HepG2 (cell line): ENCODE measurements around the gene KAT6B. TPM values are rescaled to one million over a fixed set of nuclear protein-coding genes. Genes with fewer than 3 reads are reported as not detected.

Experiments used
- ATAC-seq: fragments of 200-7000 bp; cut with Tn5 transposase; 3 replicates; pipeline ENCODE4 v1.9.1; 2020; ENCODE audit warnings: mild to moderate bottlenecking, moderate library complexity
- BruUV-seq: library from RNA; stranded (reverse); fragments of 400-500 nt; replicated peaks from 2 replicates; lab custom pipeline; 2021; lab: Mats Ljungman, UMichigan
- CTCF ChIA-PET: fragments of 300-600 bp; formaldehyde crosslinking; extraction: SDS; loops from one replicate; lab custom pipeline; 2021; ENCODE audit warnings: low total read pairs, inconsistent platforms, low intra/inter-chr PET ratio; lab: Yijun Ruan, JAX
- POLR2A ChIA-PET: fragments of 350-600 bp; sonication (Branson Sonifier 250); formaldehyde crosslinking; loops from one replicate; lab custom pipeline; 2020; ENCODE audit warnings: antibody characterized with exemption, inconsistent platforms; lab: Yijun Ruan, JAX
- DNase-seq: peaks from one replicate; pipeline ENCODE4 v3.0.0-alpha.2; 2015; ENCODE audit warnings: low spot score
- FAIRE-seq: peaks from 3 replicates; lab custom pipeline; 2011; peaks lifted over from hg19 to GRCh38; lab: Jason Lieb, UNC
- H2AFZ ChIP-seq: one replicate; pipeline ENCODE4 v1.6.1; 2011; ENCODE audit warnings: low read length, inconsistent platforms
- H3K27ac ChIP-seq: fragments of 300-600 bp; 3 replicates; pipeline ENCODE4 v1.8.0; 2011; ENCODE audit warnings: mixed run types, mild to moderate bottlenecking, mixed read lengths, low read length, inconsistent platforms; ENCODE audit not compliant: insufficient read depth; ENCODE audit errors: extremely low read length
- H3K27me3 ChIP-seq, 2 experiments: fragments of 200-600 bp in 1 of 2; 2 replicates in 1 of 2; 3 replicates in 1 of 2; pipeline versions ENCODE4 v1.6.0 to v1.8.0; 2011; ENCODE audit warnings: low read length in 2 of 2, mild to moderate bottlenecking in 2 of 2, moderate library complexity in 2 of 2, inconsistent platforms in 1 of 2; ENCODE audit not compliant: insufficient read depth in 2 of 2, control insufficient read depth in 1 of 2
- H3K36me3 ChIP-seq, 2 experiments: fragments of 200-600 bp in 1 of 2; replicated peaks in 1 of 2; 2 replicates in 1 of 2; 3 replicates in 1 of 2; pipeline versions ENCODE4 v1.5.1 to v1.8.0; 2011; ENCODE audit warnings: low read length in 2 of 2, inconsistent platforms in 1 of 2; ENCODE audit not compliant: insufficient read depth in 2 of 2, control insufficient read depth in 1 of 2
- H3K4me1 ChIP-seq: 2 replicates; pipeline ENCODE4 v1.5.1; 2012; ENCODE audit warnings: low read length, inconsistent platforms; ENCODE audit not compliant: insufficient read depth
- H3K4me2 ChIP-seq: 2 replicates; pipeline ENCODE4 v1.6.0; 2011; ENCODE audit warnings: low read depth, low read length, inconsistent platforms
- H3K4me3 ChIP-seq, 3 experiments: fragments of 200-600 bp in 1 of 3; sonication (generic), shearing (Covaris generic) in 1 of 3; replicated peaks in 1 of 3; 2 replicates each; pipeline ENCODE4 v1.5.1; 2011 to 2016; ENCODE audit warnings: low read length in 3 of 3, inconsistent platforms in 2 of 3, low read depth in 2 of 3, mild to moderate bottlenecking in 2 of 3, control low read depth in 1 of 3, mixed read lengths in 1 of 3; ENCODE audit not compliant: insufficient read depth in 1 of 3
- H3K79me2 ChIP-seq: one replicate; pipeline ENCODE4 v1.6.1; 2011; ENCODE audit warnings: low read length, inconsistent platforms; ENCODE audit not compliant: insufficient read depth
- H3K9ac ChIP-seq: 2 replicates; pipeline ENCODE4 v1.6.0; 2011; ENCODE audit warnings: mild to moderate bottlenecking, low read depth, low read length, inconsistent platforms; ENCODE audit not compliant: insufficient read depth
- H3K9me3 ChIP-seq: 2 replicates; pipeline ENCODE4 v1.5.1; 2012; ENCODE audit warnings: mild to moderate bottlenecking, low read length
- H4K20me1 ChIP-seq: 2 replicates; pipeline ENCODE4 v1.6.0; 2011; ENCODE audit warnings: inconsistent platforms, mild to moderate bottlenecking, low read length, moderate library complexity; ENCODE audit not compliant: insufficient read depth
- CREB1 ChIP-seq, 2 experiments: fragments of 450-650 bp in 1 of 2; IDR thresholded peaks; 2 replicates each; pipeline ENCODE4 v1.6.1; 2016 to 2017; ENCODE audit warnings: control low read depth in 1 of 2, mild to moderate bottlenecking in 1 of 2, missing compliant biosample characterization in 1 of 2, missing genetic modification characterization in 1 of 2
- EED ChIP-seq: sonication (generic); formaldehyde crosslinking; IDR thresholded peaks from 2 replicates; pipeline ENCODE4 v1.5.0; 2020; ENCODE audit warnings: mild to moderate bottlenecking, missing genetic modification reagents
- FIP1L1 ChIP-seq: fragments of 200-400 bp; formaldehyde crosslinking; IDR thresholded peaks from 2 replicates; pipeline ENCODE4 v1.6.1; 2018; ENCODE audit warnings: low read depth, mild to moderate bottlenecking, low read length, moderate library complexity, borderline replicate concordance; ENCODE audit not compliant: insufficient read depth
- FOSL2 ChIP-seq: sonication (generic); formaldehyde crosslinking; IDR thresholded peaks from 2 replicates; pipeline ENCODE4 v1.4.0; 2020; ENCODE audit warnings: missing genetic modification reagents
- KDM3A ChIP-seq: IDR thresholded peaks from 2 replicates; pipeline ENCODE4 v1.6.1; 2018; ENCODE audit warnings: low read depth, missing compliant biosample characterization
- MAFF ChIP-seq: IDR thresholded peaks from 2 replicates; pipeline ENCODE4 v1.6.1; 2011; ENCODE audit warnings: low read depth, low read length, improper control_type of control experiment
- MAFG ChIP-seq: sonication (generic); formaldehyde crosslinking; IDR thresholded peaks from 2 replicates; pipeline ENCODE4 v1.5.1; 2020; ENCODE audit warnings: mild to moderate bottlenecking, missing genetic modification reagents
- MAFK ChIP-seq, 2 experiments: IDR thresholded peaks in 1 of 2; conservative IDR thresholded peaks in 1 of 2; 2 replicates each; pipeline ENCODE4 v1.6.1; 2011; ENCODE audit warnings: improper control_type of control experiment in 2 of 2, low read length in 2 of 2
- SAP130 ChIP-seq: IDR thresholded peaks from 2 replicates; pipeline ENCODE4 v1.6.1; 2016; ENCODE audit warnings: low read depth
- SOX13 ChIP-seq, 3 experiments: fragments of 450-650 bp in 1 of 3; sonication (generic) in 1 of 3; formaldehyde crosslinking in 1 of 3; IDR thresholded peaks in 2 of 3; conservative IDR thresholded peaks in 1 of 3; 2 replicates each; pipeline versions ENCODE4 v1.5.0 to v1.6.1; 2016 to 2020; ENCODE audit warnings: antibody characterized with exemption in 1 of 3, mild to moderate bottlenecking in 1 of 3, missing compliant biosample characterization in 1 of 3, missing genetic modification reagents in 1 of 3, moderate library complexity in 1 of 3
- TEAD3 ChIP-seq: optimal IDR thresholded peaks from 2 replicates; pipeline ENCODE3; 2016; ENCODE audit warnings: borderline replicate concordance
- ZNF160 ChIP-seq: sonication (generic); formaldehyde crosslinking; IDR thresholded peaks from 2 replicates; pipeline ENCODE4 v1.8.0; 2022; ENCODE audit warnings: mild to moderate bottlenecking, inconsistent platforms, missing genetic modification reagents
- ZNF3 ChIP-seq: IDR thresholded peaks from 2 replicates; pipeline ENCODE4 v1.7.0; 2017; ENCODE audit warnings: inconsistent platforms
- ZNF670 ChIP-seq: sonication (generic); formaldehyde crosslinking; IDR thresholded peaks from 2 replicates; pipeline ENCODE4 v1.8.0; 2022; ENCODE audit warnings: mild to moderate bottlenecking, missing genetic modification reagents, borderline replicate concordance
- ZNF713 ChIP-seq: sonication (generic); formaldehyde crosslinking; IDR thresholded peaks from 2 replicates; pipeline ENCODE4 v1.4.0; 2020; ENCODE audit warnings: mild to moderate bottlenecking, missing genetic modification reagents
- in situ Hi-C: cut with HindIII; loops from 2 replicates; pipeline ENCODE4 v1.10.0; 2017; ENCODE audit warnings: low pct_unique_long_range_greater_than_20kb; ENCODE audit not compliant: extremely low pct_ligation_motif_present
- intact Hi-C: fragments of 100-400 bp; cut with micrococcal nuclease; formaldehyde crosslinking; loops from one replicate; pipeline ENCODE4 v1.10.0; 2022; ENCODE audit not compliant: unreplicated experiment
- polyA plus RNA-seq, 8 experiments: library from polyadenylated mRNA; depleted of rRNA in 3 of 8; stranded (reverse) in 7 of 8; unstranded in 1 of 8; fragments of >200 nt; fragmentation: Illumina TruSeq in 4 of 8; extraction: Trizol in 4 of 8; gene quantifications; 2 replicates each; pipeline versions ENCODE4 v1.2.1 to v1.2.3, GENCODE V29; 2011 to 2016; ENCODE audit warnings: low read depth in 4 of 8, missing spikeins in 1 of 8, mixed read lengths in 1 of 8; ENCODE audit not compliant: insufficient read depth in 1 of 8
- total RNA-seq, 5 experiments: library from RNA; depleted of rRNA; stranded (reverse); fragments of >200 nt; fragmentation: Illumina TruSeq; extraction: Trizol; gene quantifications; 2 replicates each; pipeline ENCODE4 v1.2.3, GENCODE V29; 2016; ENCODE audit warnings: low read depth in 1 of 5
- TF ChIP-seq, protein P1 (sequence below): sonication (generic); formaldehyde crosslinking; IDR thresholded peaks from 2 replicates; pipeline ENCODE4 v1.4.0; 2020; ENCODE audit warnings: mild to moderate bottlenecking, missing genetic modification reagents
- TF ChIP-seq, protein P2 (sequence below): IDR thresholded peaks from 2 replicates; pipeline ENCODE4 v1.6.1; 2016; ENCODE audit warnings: low read depth

The KAT6B gene
- total and polyA plus RNA-seq, 2 of the 13 experiments (the other 11 are each of a cell fraction or from before 2014, with no cell fraction given), result 3.0 to 9.5 TPM

DNA sequence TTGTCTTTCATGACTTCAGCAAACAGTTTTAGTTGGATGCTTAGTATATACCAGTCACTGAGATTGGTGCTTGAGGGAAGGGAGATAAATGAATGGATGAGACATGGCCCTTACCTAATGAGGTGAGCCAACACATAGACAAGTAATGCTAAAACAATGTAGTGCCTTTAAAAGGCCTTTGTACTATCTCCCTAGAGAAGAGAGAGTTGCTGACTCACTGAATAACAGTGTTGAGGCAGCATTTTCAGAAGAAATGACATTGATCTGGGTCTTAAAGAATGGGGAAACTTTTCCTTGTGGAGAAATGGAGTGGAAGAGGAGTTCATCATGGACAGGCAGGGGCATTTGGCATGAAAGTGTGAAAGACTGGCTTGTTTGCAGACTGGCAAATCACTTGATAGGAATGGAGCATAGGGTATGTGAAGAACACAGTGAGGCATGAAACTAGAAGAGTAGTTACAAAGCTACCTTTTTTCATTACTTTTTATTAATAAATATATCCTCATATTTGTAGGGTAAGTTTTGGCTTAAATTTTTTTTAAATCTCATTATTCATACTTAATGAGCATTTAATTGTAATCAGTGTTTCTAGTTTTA is 91.2 kb downstream of the KAT6B start:
- ATAC-seq (peak; percentile 88), DNase-seq (peak; percentile 83), FAIRE-seq (peak; percentile 8)
- Histone ChIP-seq H3K36me3 (no peaks in the 10 kb centered on the region), H3K4me3 (no peak overlapping the region), H3K9me3 (no peaks in the 10 kb centered on the region), H3K4me1 (peaks cover 13% of the 10 kb centered on the region), H3K27me3 (no peaks in the 10 kb centered on the region), H3K9ac (no peak overlapping the region), H3K4me2 (no peak overlapping the region), H4K20me1 (peaks cover 3% of the 10 kb centered on the region; the same call in 1 of the 2 replicates), H2AFZ (no peak overlapping the region), H3K27ac (peak overlapping the region; percentile 55), H3K79me2 (no peaks in the 10 kb centered on the region)
- CTCF ChIA-PET, result no interaction called here
- intact Hi-C loops, result no loop called here
- in situ Hi-C loops, result no loop called here
- POLR2A ChIA-PET, result no interaction called here
- no TSS peak for BruUV-seq
- TF ChIP-seq KDM3A (CRISPR knock-in tag), result no peak
- TF ChIP-seq MAFG, result peak; percentile 73; the same call in 1 of the 2 replicates
- no peak for TF ChIP-seq SOX13 (IDR thresholded peaks at IDR 0.05)
- peak in 1 of 2 experiments; percentile 28; a peak in 1 of 4 replicates for TF ChIP-seq SOX13 (CRISPR knock-in tag; conservative IDR thresholded peaks at IDR 0.05 in 1 of 2, IDR thresholded peaks at IDR 0.05 in 1 of 2)
- TF ChIP-seq FIP1L1, result no peak
- TF ChIP-seq ZNF670 (CRISPR knock-in tag), result no peak
- TF ChIP-seq CREB1 (IDR thresholded peaks at IDR 0.05), result no peak
- TF ChIP-seq CREB1 (CRISPR knock-in tag; IDR thresholded peaks at IDR 0.05), result 0 out of 2 replicates have a peak, but pooled peaks have one; percentile 22
- TF ChIP-seq SAP130 (CRISPR knock-in tag), result peak; percentile 55; the same call in 1 of the 2 replicates
- TF ChIP-seq MAFF, result peak; percentile 97
- TF ChIP-seq MAFK (conservative IDR thresholded peaks at IDR 0.05 in 1 of 2, IDR thresholded peaks at IDR 0.05 in 1 of 2; ENCODE audit: low read length in 2 of 2), result peak; percentile 92 to 97
- TF ChIP-seq, protein P1, sequence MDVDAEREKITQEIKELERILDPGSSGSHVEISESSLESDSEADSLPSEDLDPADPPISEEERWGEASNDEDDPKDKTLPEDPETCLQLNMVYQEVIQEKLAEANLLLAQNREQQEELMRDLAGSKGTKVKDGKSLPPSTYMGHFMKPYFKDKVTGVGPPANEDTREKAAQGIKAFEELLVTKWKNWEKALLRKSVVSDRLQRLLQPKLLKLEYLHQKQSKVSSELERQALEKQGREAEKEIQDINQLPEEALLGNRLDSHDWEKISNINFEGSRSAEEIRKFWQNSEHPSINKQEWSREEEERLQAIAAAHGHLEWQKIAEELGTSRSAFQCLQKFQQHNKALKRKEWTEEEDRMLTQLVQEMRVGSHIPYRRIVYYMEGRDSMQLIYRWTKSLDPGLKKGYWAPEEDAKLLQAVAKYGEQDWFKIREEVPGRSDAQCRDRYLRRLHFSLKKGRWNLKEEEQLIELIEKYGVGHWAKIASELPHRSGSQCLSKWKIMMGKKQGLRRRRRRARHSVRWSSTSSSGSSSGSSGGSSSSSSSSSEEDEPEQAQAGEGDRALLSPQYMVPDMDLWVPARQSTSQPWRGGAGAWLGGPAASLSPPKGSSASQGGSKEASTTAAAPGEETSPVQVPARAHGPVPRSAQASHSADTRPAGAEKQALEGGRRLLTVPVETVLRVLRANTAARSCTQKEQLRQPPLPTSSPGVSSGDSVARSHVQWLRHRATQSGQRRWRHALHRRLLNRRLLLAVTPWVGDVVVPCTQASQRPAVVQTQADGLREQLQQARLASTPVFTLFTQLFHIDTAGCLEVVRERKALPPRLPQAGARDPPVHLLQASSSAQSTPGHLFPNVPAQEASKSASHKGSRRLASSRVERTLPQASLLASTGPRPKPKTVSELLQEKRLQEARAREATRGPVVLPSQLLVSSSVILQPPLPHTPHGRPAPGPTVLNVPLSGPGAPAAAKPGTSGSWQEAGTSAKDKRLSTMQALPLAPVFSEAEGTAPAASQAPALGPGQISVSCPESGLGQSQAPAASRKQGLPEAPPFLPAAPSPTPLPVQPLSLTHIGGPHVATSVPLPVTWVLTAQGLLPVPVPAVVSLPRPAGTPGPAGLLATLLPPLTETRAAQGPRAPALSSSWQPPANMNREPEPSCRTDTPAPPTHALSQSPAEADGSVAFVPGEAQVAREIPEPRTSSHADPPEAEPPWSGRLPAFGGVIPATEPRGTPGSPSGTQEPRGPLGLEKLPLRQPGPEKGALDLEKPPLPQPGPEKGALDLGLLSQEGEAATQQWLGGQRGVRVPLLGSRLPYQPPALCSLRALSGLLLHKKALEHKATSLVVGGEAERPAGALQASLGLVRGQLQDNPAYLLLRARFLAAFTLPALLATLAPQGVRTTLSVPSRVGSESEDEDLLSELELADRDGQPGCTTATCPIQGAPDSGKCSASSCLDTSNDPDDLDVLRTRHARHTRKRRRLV (CRISPR knock-in tag), result no peak
- TF ChIP-seq, protein P2, sequence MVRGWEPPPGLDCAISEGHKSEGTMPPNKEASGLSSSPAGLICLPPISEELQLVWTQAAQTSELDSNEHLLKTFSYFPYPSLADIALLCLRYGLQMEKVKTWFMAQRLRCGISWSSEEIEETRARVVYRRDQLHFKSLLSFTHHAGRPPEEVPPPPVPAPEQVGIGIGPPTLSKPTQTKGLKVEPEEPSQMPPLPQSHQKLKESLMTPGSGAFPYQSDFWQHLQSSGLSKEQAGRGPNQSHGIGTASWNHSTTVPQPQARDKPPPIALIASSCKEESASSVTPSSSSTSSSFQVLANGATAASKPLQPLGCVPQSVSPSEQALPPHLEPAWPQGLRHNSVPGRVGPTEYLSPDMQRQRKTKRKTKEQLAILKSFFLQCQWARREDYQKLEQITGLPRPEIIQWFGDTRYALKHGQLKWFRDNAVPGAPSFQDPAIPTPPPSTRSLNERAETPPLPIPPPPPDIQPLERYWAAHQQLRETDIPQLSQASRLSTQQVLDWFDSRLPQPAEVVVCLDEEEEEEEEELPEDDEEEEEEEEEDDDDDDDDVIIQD (CRISPR knock-in tag), result peak; percentile 16; the same call in 1 of the 2 replicates
- no peak for TF ChIP-seq ZNF160
- TF ChIP-seq FOSL2, result peak; percentile 77
- TF ChIP-seq ZNF3 (CRISPR knock-in tag), result no peak
- peak; percentile 18 for TF ChIP-seq TEAD3
- TF ChIP-seq ZNF713 (CRISPR knock-in tag), result no peak
- no peak for TF ChIP-seq EED (CRISPR knock-in tag)
